GM12878 (cell line): ENCODE results near the gene NRIP3. TPM values are rescaled to one million over a fixed set of nuclear protein-coding genes. Genes with fewer than 3 reads are reported as not detected.

ENCODE experiments used
- ATAC-seq: fragments of 200-7000 bp; cut with Tn5 transposase; 3 replicates; pipeline ENCODE4 v1.9.1; 2020; ENCODE audit warnings: mild to moderate bottlenecking, moderate library complexity
- BruUV-seq: library from RNA; stranded (reverse); fragments of 400-500 nt; replicated peaks from 2 replicates; lab custom pipeline; 2021; lab: Mats Ljungman, UMichigan
- CTCF ChIA-PET: fragments of 300-600 bp; sonication (Branson Sonifier 250); formaldehyde crosslinking; extraction: SDS; loops from one replicate; lab custom pipeline; 2021; ENCODE audit warnings: inconsistent platforms; lab: Yijun Ruan, JAX
- POLR2A ChIA-PET: fragments of 350-600 bp; formaldehyde crosslinking; extraction: SDS; loops from one replicate; lab custom pipeline; 2021; ENCODE audit warnings: inconsistent platforms; lab: Charles Lee
- RAD21 ChIA-PET: fragments of 300-600 bp; sonication (Branson Sonifier 250); formaldehyde crosslinking; loops from one replicate; lab custom pipeline; 2023; ENCODE audit warnings: antibody characterized with exemption; ENCODE audit not compliant: unreplicated experiment; lab: Charles Lee
- SMC1A ChIA-PET: fragments of 300-600 bp; sonication (Branson Sonifier 250); formaldehyde crosslinking; loops from one replicate; lab custom pipeline; 2023; ENCODE audit not compliant: unreplicated experiment, uncharacterized antibody; lab: Charles Lee
- DNase-seq: peaks from one replicate; pipeline ENCODE4 v3.0.0-alpha.2; 2011; ENCODE audit warnings: low read depth, low spot score
- FAIRE-seq: peaks from 3 replicates; lab custom pipeline; 2011; peaks lifted over from hg19 to GRCh38; lab: Jason Lieb, UNC
- H2AFZ ChIP-seq: 2 replicates; pipeline ENCODE4 v1.6.0; 2011; ENCODE audit warnings: low read depth, low read length, control low read depth; ENCODE audit not compliant: control insufficient read depth
- H3K27ac ChIP-seq: 2 replicates; pipeline ENCODE4 v1.5.1; 2011; ENCODE audit warnings: control low read depth; ENCODE audit not compliant: control insufficient read depth, insufficient read depth
- H3K27me3 ChIP-seq, 2 experiments: replicated peaks in 1 of 2; 2 replicates each; pipeline versions ENCODE4 v1.6.0 to v1.6.1; 2011; ENCODE audit warnings: low read length in 1 of 2; ENCODE audit not compliant: control insufficient read depth in 2 of 2, insufficient read depth in 2 of 2
- H3K36me3 ChIP-seq, 2 experiments: 2 replicates each; pipeline ENCODE4 v1.5.1; 2011; ENCODE audit warnings: low read length in 1 of 2; ENCODE audit not compliant: control insufficient read depth in 2 of 2, insufficient read depth in 2 of 2
- H3K4me1 ChIP-seq: 2 replicates; pipeline ENCODE4 v1.6.1; 2011; ENCODE audit warnings: mild to moderate bottlenecking, low read length, moderate library complexity, mixed read lengths; ENCODE audit not compliant: control insufficient read depth, insufficient read depth
- H3K4me2 ChIP-seq: 2 replicates; pipeline ENCODE4 v1.6.0; 2011; ENCODE audit warnings: control low read depth; ENCODE audit not compliant: control insufficient read depth, insufficient read depth
- H3K4me3 ChIP-seq: fragments of 200-600 bp; sonication (generic); 2 replicates; pipeline ENCODE4 v1.5.1; 2016
- H3K79me2 ChIP-seq: 2 replicates; pipeline ENCODE4 v1.6.0; 2011; ENCODE audit warnings: low read length; ENCODE audit not compliant: control insufficient read depth, insufficient read depth
- H3K9ac ChIP-seq: 2 replicates; pipeline ENCODE4 v1.8.0; 2011; ENCODE audit warnings: low read length, control low read depth, mixed read lengths; ENCODE audit not compliant: control insufficient read depth, insufficient read depth
- H3K9me3 ChIP-seq: replicated peaks from 3 replicates; pipeline ENCODE4 v1.5.1; 2011; ENCODE audit warnings: mild to moderate bottlenecking, low read length; ENCODE audit not compliant: control insufficient read depth, insufficient read depth
- H4K20me1 ChIP-seq: 2 replicates; pipeline ENCODE4 v1.6.0; 2011; ENCODE audit not compliant: control insufficient read depth, insufficient read depth
- CREB1 ChIP-seq: IDR thresholded peaks from 2 replicates; pipeline ENCODE4 v1.6.1; 2012; ENCODE audit warnings: low read depth, mild to moderate bottlenecking, inconsistent platforms
- FOS ChIP-seq: IDR thresholded peaks from 3 replicates; pipeline ENCODE4 v1.6.1; 2011; ENCODE audit warnings: borderline replicate concordance; ENCODE audit not compliant: insufficient read length; ENCODE audit errors: extremely low read depth
- JUNB ChIP-seq: IDR thresholded peaks from 2 replicates; pipeline ENCODE4 v1.6.1; 2016; ENCODE audit warnings: antibody characterized with exemption, mild to moderate bottlenecking
- NR2C2 ChIP-seq: IDR thresholded peaks from 2 replicates; pipeline ENCODE4 v1.6.1; 2011; ENCODE audit warnings: borderline replicate concordance, low read depth; ENCODE audit not compliant: control insufficient read depth, insufficient read length
- POLR2AphosphoS2 ChIP-seq: IDR thresholded peaks from 2 replicates; pipeline ENCODE4 v1.6.1; 2011; ENCODE audit warnings: low read depth, mild to moderate bottlenecking, low read length, improper control_type of control experiment, moderate library complexity
- POU2F2 ChIP-seq: IDR thresholded peaks from 3 replicates; pipeline ENCODE4 v1.6.1; 2011; ENCODE audit warnings: low read depth, mild to moderate bottlenecking, low read length, borderline replicate concordance
- SIN3A ChIP-seq: IDR thresholded peaks from 2 replicates; pipeline ENCODE4 v1.6.1; 2012; ENCODE audit warnings: low read depth, low read length, improper control_type of control experiment
- SPI1 ChIP-seq: IDR thresholded peaks from 2 replicates; pipeline ENCODE4 v1.6.1; 2011; ENCODE audit warnings: low read depth, mild to moderate bottlenecking, low read length, moderate library complexity, borderline replicate concordance; ENCODE audit not compliant: insufficient read depth
- STAT1 ChIP-seq: fragments of 450-650 bp; conservative IDR thresholded peaks from 2 replicates; pipeline ENCODE4 v1.6.1; 2014; ENCODE audit warnings: antibody characterized with exemption, mild to moderate bottlenecking
- STAT3 ChIP-seq: IDR thresholded peaks from 2 replicates; pipeline ENCODE4 v1.6.1; 2011; ENCODE audit warnings: low read depth, low read length, improper control_type of control experiment
- YY1 ChIP-seq: IDR thresholded peaks from 2 replicates; pipeline ENCODE4 v1.6.1; 2011; ENCODE audit warnings: low read depth, mild to moderate bottlenecking, low read length
- ZNF24 ChIP-seq: fragments of 450-650 bp; IDR thresholded peaks from 2 replicates; pipeline ENCODE4 v1.6.1; 2017; ENCODE audit warnings: antibody characterized with exemption, mild to moderate bottlenecking
- ZSCAN29 ChIP-seq: fragments of 450-650 bp; IDR thresholded peaks from 2 replicates; pipeline ENCODE4 v1.6.1; 2017; ENCODE audit warnings: mild to moderate bottlenecking, moderate library complexity
- WGBS: methylation state at CpG from one replicate; pipeline ENCODE4 v1.1.6; 2016; ENCODE audit warnings: low lambda C conversion rate; ENCODE audit not compliant: insufficient replicate concordance, insufficient coverage; ENCODE audit errors: missing lambda C conversion rate; 5-methylcytosine and 5-hydroxymethylcytosine counted together
- in situ Hi-C: fragments of 300-500 bp; cut with MboI; formaldehyde crosslinking; loops from 9 replicates; pipeline ENCODE4 v1.14.3; 2018; ENCODE audit warnings: mixed read lengths
- intact Hi-C: fragments of 100-400 bp; cut with micrococcal nuclease; formaldehyde crosslinking; loops from one replicate; pipeline ENCODE4 v1.14.2; 2022; ENCODE audit not compliant: unreplicated experiment
- polyA plus RNA-seq, 11 experiments: library from polyadenylated mRNA; depleted of rRNA in 4 of 11; unstranded in 6 of 11; stranded (reverse) in 5 of 11; fragments of >200 nt; fragmentation: Nextera tagmentation in 4 of 11; fragmentation: Illumina TruSeq in 1 of 11; extraction: Ambion mirVana in 4 of 11; extraction: Trizol in 1 of 11; gene quantifications; 1 replicate in 1 of 11; 2 replicates in 10 of 11; pipeline versions ENCODE4 v1.2.1 to v1.2.3, GENCODE V29; 2011 to 2016; ENCODE audit warnings: inconsistent platforms in 2 of 11, missing spikeins in 2 of 11, low read depth in 1 of 11
- total RNA-seq, 4 experiments: library from RNA; depleted of rRNA in 3 of 4; stranded (reverse); fragments of >200 nt in 3 of 4; fragmentation: Illumina TruSeq in 1 of 4; extraction: Trizol in 1 of 4; gene quantifications; 2 replicates each; pipeline versions ENCODE4 v1.2.1 to v1.2.3, GENCODE V29; 2013 to 2021
- TF ChIP-seq, protein P1 (sequence below): fragments of 150-350 bp; IDR thresholded peaks from 2 replicates; pipeline ENCODE4 v1.6.1; 2014; ENCODE audit warnings: mild to moderate bottlenecking, low read depth, low read length

Gene NRIP3
- total and polyA plus RNA-seq, 10 of the 15 experiments (the other 5 are each of a cell fraction or from before 2014, with no cell fraction given), result under 0.01 to 0.25 (median 0.09) TPM; not detected in 7

DNA sequence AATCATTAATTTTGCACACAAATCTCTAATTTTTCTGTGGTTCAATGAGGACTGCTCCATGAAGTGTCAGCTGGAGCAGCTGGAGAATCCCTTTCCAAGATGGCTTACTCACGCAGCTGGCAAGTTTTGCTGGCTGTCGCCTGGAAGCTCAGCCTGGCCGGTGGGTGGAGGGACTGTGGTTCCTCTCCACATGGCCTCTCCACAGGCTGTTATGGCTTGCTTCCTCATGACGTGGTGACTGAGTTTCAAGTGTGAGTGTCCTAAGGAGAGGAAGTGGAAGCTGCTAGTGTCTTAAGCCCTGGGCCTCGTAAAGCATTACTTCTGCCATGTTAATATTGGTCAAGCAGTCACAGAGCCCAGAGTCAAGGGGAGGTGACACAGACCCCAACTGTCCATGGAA is 14.0 kb upstream of the NRIP3 start:
- peak; percentile 59; the same call in 1 of the 2 replicates for TF ChIP-seq SPI1
- TF ChIP-seq CREB1, result no peak
- ATAC-seq (no peak), FAIRE-seq (no peak), DNase-seq (no peak)
- Histone ChIP-seq H3K27me3 (no peaks in the 10 kb centered on the region), H3K4me1 (no peaks in the 10 kb centered on the region; the same call in none of the 2 replicates), H3K36me3 (no peaks in the 10 kb centered on the region), H3K9ac (no peak overlapping the region), H4K20me1 (no peaks in the 10 kb centered on the region), H3K79me2 (no peaks in the 10 kb centered on the region), H3K4me3 (no peak overlapping the region), H3K9me3 (no peaks in the 10 kb centered on the region), H3K27ac (no peak overlapping the region), H3K4me2 (no peak overlapping the region), H2AFZ (no peak overlapping the region)
- intact Hi-C loops (loop anchor here (5.0 to 10.0 kb wide), 2 partner anchors 77 to 490 kb away; partner anchors contain the start of gene SCUBE2), in situ Hi-C loops (loop anchor here (5.0 kb wide), 1 partner anchor 120 kb away; no protein-coding TSS in a partner anchor)
- CTCF ChIA-PET, result interaction anchor here (1.0 to 10.2 kb wide), 8 partner anchors 12 to 489 kb away, joined by 3 to 323 read pairs (median 40); no protein-coding TSS in a partner anchor
- WGBS, result 40% methylated on average over 5 of the region's 5 CpGs
- RAD21 ChIA-PET, result interaction anchor here (0.9 to 5.0 kb wide), 4 partner anchors 43 to 120 kb away, joined by 3 to 106 read pairs (median 25); no protein-coding TSS in a partner anchor
- no TSS peak for BruUV-seq
- POLR2A ChIA-PET, result no interaction called here
- SMC1A ChIA-PET, result interaction anchor here (0.6 to 4.9 kb wide), 9 partner anchors 11 to 122 kb away, joined by 3 to 95 read pairs (median 5); no protein-coding TSS in a partner anchor

DNA sequence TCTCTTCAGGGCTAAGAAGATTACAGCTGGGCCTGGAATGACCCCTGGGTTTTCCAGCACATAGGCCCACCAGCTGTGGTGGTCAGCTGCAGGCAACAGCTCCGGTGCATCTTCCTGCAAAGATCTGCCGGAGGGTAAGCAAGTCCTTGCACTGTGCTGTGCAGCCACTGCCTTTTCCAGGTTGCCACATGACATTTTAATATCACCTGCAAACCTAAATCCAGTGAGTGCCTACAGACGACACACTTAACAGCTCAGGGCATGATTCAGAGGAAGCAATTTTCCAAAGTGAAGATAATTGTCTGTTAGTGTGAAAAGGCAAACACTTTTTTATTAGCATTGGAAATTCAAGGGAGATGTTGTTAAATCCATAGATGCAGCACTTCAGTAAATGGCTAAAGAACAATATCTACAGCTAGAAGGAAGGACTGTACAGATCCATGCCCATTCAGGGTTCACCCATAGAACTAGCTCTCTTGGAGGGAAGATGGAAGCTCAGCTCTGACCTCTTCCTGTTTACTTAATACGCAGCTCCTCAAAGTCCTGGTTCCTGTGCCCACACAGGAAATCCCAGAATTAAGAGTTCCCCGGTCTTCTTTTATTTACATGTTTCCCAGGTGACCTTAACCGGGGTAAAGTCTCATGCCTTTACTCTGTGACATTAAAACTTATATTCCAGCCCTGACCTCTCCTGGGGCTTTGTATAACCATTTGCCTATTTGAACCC is 13.3 kb upstream of the NRIP3 start:
- ChIA-PET CTCF (interaction anchor here (0.6 to 10.2 kb wide), 15 partner anchors 13 to 490 kb away, joined by 3 to 323 read pairs (median 4); no protein-coding TSS in a partner anchor), POLR2A (no interaction called here), RAD21 (interaction anchor here (0.7 to 5.0 kb wide), 10 partner anchors 35 to 489 kb away, joined by 3 to 106 read pairs (median 3); no protein-coding TSS in a partner anchor), SMC1A (interaction anchor here (0.8 to 4.9 kb wide), 16 partner anchors 8 to 123 kb away, joined by 3 to 95 read pairs (median 6); no protein-coding TSS in a partner anchor)
- in situ Hi-C loops (loop anchor here (5.0 kb wide), 1 partner anchor 120 kb away; no protein-coding TSS in a partner anchor), intact Hi-C loops (loop anchor here (5.0 to 10.0 kb wide), 2 partner anchors 78 to 490 kb away; partner anchors contain the start of gene SCUBE2)
- Histone ChIP-seq H4K20me1 (no peaks in the 10 kb centered on the region), H2AFZ (no peak overlapping the region), H3K36me3 (no peaks in the 10 kb centered on the region), H3K79me2 (no peaks in the 10 kb centered on the region), H3K9ac (no peak overlapping the region), H3K27me3 (no peaks in the 10 kb centered on the region), H3K4me3 (no peak overlapping the region), H3K9me3 (no peaks in the 10 kb centered on the region), H3K4me1 (no peaks in the 10 kb centered on the region; the same call in none of the 2 replicates), H3K4me2 (no peak overlapping the region), H3K27ac (no peak overlapping the region)
- no peak for DNase-seq
- no peak for ATAC-seq
- 62% methylated on average over 6 of the region's 6 CpGs for WGBS
- no peak for FAIRE-seq
- BruUV-seq, result no TSS peak
- no peak for TF ChIP-seq ZSCAN29
- no peak for TF ChIP-seq ZNF24
- TF ChIP-seq SIN3A, result no peak
- TF ChIP-seq NR2C2, result no peak
- no peak for TF ChIP-seq YY1
- TF ChIP-seq, protein P1, sequence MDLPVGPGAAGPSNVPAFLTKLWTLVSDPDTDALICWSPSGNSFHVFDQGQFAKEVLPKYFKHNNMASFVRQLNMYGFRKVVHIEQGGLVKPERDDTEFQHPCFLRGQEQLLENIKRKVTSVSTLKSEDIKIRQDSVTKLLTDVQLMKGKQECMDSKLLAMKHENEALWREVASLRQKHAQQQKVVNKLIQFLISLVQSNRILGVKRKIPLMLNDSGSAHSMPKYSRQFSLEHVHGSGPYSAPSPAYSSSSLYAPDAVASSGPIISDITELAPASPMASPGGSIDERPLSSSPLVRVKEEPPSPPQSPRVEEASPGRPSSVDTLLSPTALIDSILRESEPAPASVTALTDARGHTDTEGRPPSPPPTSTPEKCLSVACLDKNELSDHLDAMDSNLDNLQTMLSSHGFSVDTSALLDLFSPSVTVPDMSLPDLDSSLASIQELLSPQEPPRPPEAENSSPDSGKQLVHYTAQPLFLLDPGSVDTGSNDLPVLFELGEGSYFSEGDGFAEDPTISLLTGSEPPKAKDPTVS, result no peak
- no peak for TF ChIP-seq SPI1
- no peak for TF ChIP-seq STAT1
- no peak for TF ChIP-seq POLR2AphosphoS2
- no peak for TF ChIP-seq FOS
- TF ChIP-seq STAT3, result no peak
- TF ChIP-seq JUNB, result no peak
- TF ChIP-seq POU2F2, result no peak
